Hepatocyte (in vitro differentiated cells): Measurements from ENCODE around the gene TMEM51. TPM values are rescaled to one million over a fixed set of nuclear protein-coding genes. Genes with fewer than 3 reads are reported as not detected.

Source experiments
- DNase-seq: peaks from one replicate; pipeline ENCODE4 v3.0.0-alpha.2; 2016; ENCODE audit warnings: low spot score
- H2AFZ ChIP-seq: fragments of 200-600 bp; sonication (generic); 2 replicates; pipeline ENCODE4 v1.6.0; 2016; ENCODE audit warnings: antibody characterized with exemption, mild to moderate bottlenecking
- H3K27ac ChIP-seq: fragments of 200-600 bp; sonication (generic); 2 replicates; pipeline ENCODE4 v1.5.1; 2016; ENCODE audit warnings: mild to moderate bottlenecking
- H3K27me3 ChIP-seq: fragments of 200-600 bp; sonication (generic); 2 replicates; pipeline ENCODE4 v1.6.1; 2016
- H3K36me3 ChIP-seq: fragments of 200-600 bp; sonication (generic); replicated peaks from 2 replicates; pipeline ENCODE4 v1.5.1; 2016; ENCODE audit warnings: low read depth; ENCODE audit not compliant: insufficient read depth
- H3K4me1 ChIP-seq: fragments of 200-600 bp; sonication (generic); 2 replicates; pipeline ENCODE4 v1.5.1; 2016; ENCODE audit warnings: mild to moderate bottlenecking, moderate library complexity; ENCODE audit not compliant: insufficient read depth
- H3K4me2 ChIP-seq: fragments of 200-600 bp; sonication (generic); 2 replicates; pipeline ENCODE4 v1.6.0; 2016
- H3K4me3 ChIP-seq: fragments of 200-600 bp; sonication (generic); 2 replicates; pipeline ENCODE4 v1.5.1; 2016; ENCODE audit warnings: mild to moderate bottlenecking
- H3K79me2 ChIP-seq: fragments of 200-600 bp; sonication (generic); 2 replicates; pipeline ENCODE4 v1.6.0; 2017; ENCODE audit warnings: mild to moderate bottlenecking
- H3K9me2 ChIP-seq: fragments of 200-600 bp; sonication (generic); replicated peaks from 2 replicates; pipeline ENCODE4 v1.6.0; 2017; ENCODE audit warnings: mild to moderate bottlenecking; ENCODE audit not compliant: insufficient read depth
- H3K9me3 ChIP-seq: fragments of 200-600 bp; sonication (generic); 2 replicates; pipeline ENCODE4 v1.5.1; 2016; ENCODE audit warnings: low read depth, mild to moderate bottlenecking
- H4K20me1 ChIP-seq: fragments of 200-600 bp; sonication (generic); 2 replicates; pipeline ENCODE4 v1.6.0; 2016; ENCODE audit warnings: mild to moderate bottlenecking; ENCODE audit not compliant: insufficient read depth, poor library complexity, severe bottlenecking
- CTCF ChIP-seq: fragments of 200-600 bp; sonication (generic); IDR thresholded peaks from 2 replicates; pipeline ENCODE4 v1.5.1; 2016; ENCODE audit warnings: antibody characterized with exemption, mild to moderate bottlenecking; ENCODE audit not compliant: poor library complexity
- EZH2 ChIP-seq: fragments of 200-600 bp; sonication (generic); IDR thresholded peaks from 2 replicates; pipeline ENCODE4 v1.6.1; 2016; ENCODE audit warnings: antibody characterized with exemption, mild to moderate bottlenecking, borderline replicate concordance
- EZH2phosphoT487 ChIP-seq: fragments of 200-600 bp; sonication (generic); IDR thresholded peaks from one replicate; pipeline ENCODE4 v1.6.1; 2018; ENCODE audit warnings: antibody characterized with exemption, mild to moderate bottlenecking, low read depth, moderate library complexity; ENCODE audit not compliant: unreplicated experiment, severe bottlenecking
- WGBS: methylation state at CpG from one replicate; pipeline ENCODE4 v1.1.6; 2016; ENCODE audit warnings: low lambda C conversion rate; ENCODE audit errors: missing lambda C conversion rate; 5-methylcytosine and 5-hydroxymethylcytosine counted together
- polyA plus RNA-seq: library from polyadenylated mRNA; unstranded; fragments of >200 nt; fragmentation: Nextera tagmentation; extraction: Ambion mirVana; gene quantifications from 2 replicates; pipeline ENCODE4 v1.2.1, GENCODE V29; 2016
- total RNA-seq: library from RNA; depleted of rRNA; stranded (reverse); fragments of >200 nt; gene quantifications from 2 replicates; pipeline ENCODE4 v1.2.3, GENCODE V29; 2014

TMEM51 gene
- total and polyA plus RNA-seq, 2 experiments from 2014 or later, result 23.4 to 24.0 TPM

GRCh38 chr1:15197591-15198447 is 44.3 kb downstream of the TMEM51 start:
- H3K4me1 ChIP-seq, result peaks cover 38% of the 10 kb centered on the region
- 79% methylated on average over 12 of the region's 12 CpGs for WGBS
- no peak for TF ChIP-seq EZH2
- TF ChIP-seq CTCF, result no peak
- TF ChIP-seq EZH2phosphoT487, result no peak
- no peaks in the 10 kb centered on the region for H3K9me2 ChIP-seq
- no peaks in the 10 kb centered on the region for H3K27me3 ChIP-seq
- H3K4me2 ChIP-seq, result peak overlapping the region; percentile 52
- H3K36me3 ChIP-seq, result no peaks in the 10 kb centered on the region
- H3K4me3 ChIP-seq, result no peak overlapping the region
- H3K79me2 ChIP-seq, result peaks cover 44% of the 10 kb centered on the region
- H4K20me1 ChIP-seq, result no peaks in the 10 kb centered on the region
- DNase-seq, result no peak
- H3K27ac ChIP-seq, result peak overlapping the region; percentile 68
- no peaks in the 10 kb centered on the region for H3K9me3 ChIP-seq
- H2AFZ ChIP-seq, result no peak overlapping the region

- H3K4me1 ChIP-seq, result peaks cover 40% of the 10 kb centered on the region
- H3K27ac ChIP-seq, result no peak overlapping the region
- H3K27me3 ChIP-seq, result no peaks in the 10 kb centered on the region
- no peak for DNase-seq
- 86% methylated on average over 8 of the region's 8 CpGs for WGBS
- no peak overlapping the region for H2AFZ ChIP-seq
- no peaks in the 10 kb centered on the region for H3K36me3 ChIP-seq
- H3K79me2 ChIP-seq, result peaks cover 43% of the 10 kb centered on the region
- H3K4me3 ChIP-seq, result no peak overlapping the region
- TF ChIP-seq EZH2 (no peak), EZH2phosphoT487 (no peak), CTCF (no peak)
- no peaks in the 10 kb centered on the region for H4K20me1 ChIP-seq
- H3K4me2 ChIP-seq, result no peak overlapping the region
- H3K9me3 ChIP-seq, result no peaks in the 10 kb centered on the region
- no peaks in the 10 kb centered on the region for H3K9me2 ChIP-seq
Measured at GRCh38 chr1:15198684-15199083, 45.1 kb downstream of the TMEM51 start.

GRCh38 chr1:15201221-15201620 is 47.7 kb downstream of the TMEM51 start:
- H3K4me3 ChIP-seq, result no peak overlapping the region
- H2AFZ ChIP-seq, result no peak overlapping the region
- H3K9me3 ChIP-seq, result no peaks in the 10 kb centered on the region
- H3K79me2 ChIP-seq, result peaks cover 37% of the 10 kb centered on the region
- no peaks in the 10 kb centered on the region for H3K36me3 ChIP-seq
- TF ChIP-seq EZH2 (no peak), CTCF (no peak), EZH2phosphoT487 (no peak)
- no peaks in the 10 kb centered on the region for H3K9me2 ChIP-seq
- H3K4me2 ChIP-seq, result peak overlapping the region; percentile 61
- no peaks in the 10 kb centered on the region for H3K27me3 ChIP-seq
- 85% methylated on average over 4 of the region's 4 CpGs for WGBS
- no peak for DNase-seq
- peaks cover 41% of the 10 kb centered on the region for H3K4me1 ChIP-seq
- peak overlapping the region; percentile 90 for H3K27ac ChIP-seq
- no peaks in the 10 kb centered on the region for H4K20me1 ChIP-seq
